DND-41 (cell line): ENCODE measurements around the gene ZNF500.

ENCODE experiments used
- CTCF ChIP-seq: IDR thresholded peaks from 2 replicates; pipeline ENCODE4 v1.5.1; 2012; ENCODE audit warnings: borderline replicate concordance, low read length, moderate library complexity, mild to moderate bottlenecking; ENCODE audit not compliant: poor library complexity, severe bottlenecking; ENCODE audit errors: extremely low read depth
- EZH2 ChIP-seq: IDR thresholded peaks from 3 replicates; pipeline ENCODE4 v1.6.1; 2012; ENCODE audit warnings: borderline replicate concordance, low read depth, mild to moderate bottlenecking, moderate library complexity, low read length, inconsistent platforms; ENCODE audit not compliant: severe bottlenecking

GRCh38 chr16:4713663-4714501 is 53.1 kb downstream of the ZNF500 start:
- TF ChIP-seq CTCF (no peak), EZH2 (no peak)
